HT1080 (cell line): ENCODE data around the gene ELAC1. TPM values are rescaled to one million over a fixed set of nuclear protein-coding genes. Genes with fewer than 3 reads are reported as not detected.
A peak's percentile ranks its signal among the peaks of the same experiment; 100 is the strongest.
"Not testable (repeated sequence)": the region's sequence is repeated elsewhere in the genome, so short reads cannot be mapped to it uniquely, and the experiment has no call there.

Experiments
- DNase-seq: peaks from one replicate; pipeline ENCODE4 v3.0.0-alpha.2; 2015; ENCODE audit warnings: low read depth
- total RNA-seq: library from RNA; depleted of rRNA; stranded (reverse); fragments of >200 nt; shearing (Covaris generic); gene quantifications from 2 replicates; pipeline ENCODE4 v1.2.3, GENCODE V29; 2014

The ELAC1 gene
- total RNA-seq, 1 experiment from 2014 or later, result 13.1 TPM

DNA sequence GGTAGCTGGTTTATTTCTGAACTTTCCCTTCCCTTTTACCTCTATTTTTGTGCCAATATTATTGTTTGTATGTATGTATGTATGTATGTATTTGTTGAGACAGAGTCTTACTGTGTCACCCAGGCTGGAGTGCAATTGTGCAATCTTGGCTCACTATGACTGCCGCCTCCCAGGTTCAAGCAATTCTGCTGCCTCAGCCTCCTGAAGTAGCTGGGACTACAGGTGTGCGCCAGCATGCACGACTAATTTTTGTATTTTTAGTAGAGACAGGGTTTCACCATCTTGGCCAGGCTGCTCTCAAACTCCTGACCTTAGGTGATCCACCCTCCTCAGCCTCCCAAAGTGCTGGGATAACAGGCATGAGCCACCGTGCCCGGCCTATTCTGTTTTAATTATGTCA is 4.6 kb downstream of the ELAC1 start:
- DNase-seq, result not testable (repeated sequence)

DNA sequence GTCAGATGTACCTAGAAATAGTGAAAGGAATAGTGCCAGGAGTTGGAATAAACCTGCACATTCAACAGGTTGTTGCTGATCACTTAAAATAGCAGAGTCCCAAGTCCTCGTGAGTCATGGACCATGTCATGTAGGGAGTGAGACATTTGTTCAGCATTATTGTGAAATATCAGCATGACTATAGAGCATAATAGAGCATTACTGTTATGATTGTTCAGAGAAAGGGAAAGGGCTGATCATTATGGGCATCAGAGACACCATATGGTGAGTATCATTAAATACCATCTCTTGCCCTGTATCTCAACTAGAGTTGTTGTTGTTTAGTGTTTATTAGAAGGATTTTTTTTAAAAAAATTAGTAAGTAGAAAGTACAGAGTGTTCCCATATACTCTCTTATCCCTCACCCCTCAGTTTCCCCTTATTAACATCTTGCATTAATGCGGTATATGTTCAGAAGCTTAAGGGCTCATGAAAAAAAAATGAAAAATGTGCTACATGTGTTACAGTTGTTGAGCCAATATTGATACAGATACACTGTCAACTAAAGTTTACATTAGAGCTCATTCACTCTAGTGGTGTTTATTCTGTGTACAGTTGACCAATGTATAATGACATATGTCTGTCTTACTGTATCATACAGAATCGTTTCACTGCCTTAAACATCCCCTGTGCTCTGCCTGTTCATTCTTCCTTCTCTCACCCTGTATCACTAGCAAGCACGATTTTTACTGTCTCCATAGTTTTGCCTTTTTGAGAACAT is 5.7 kb downstream of the ELAC1 start:
- DNase-seq, result peak; percentile 77

DNA sequence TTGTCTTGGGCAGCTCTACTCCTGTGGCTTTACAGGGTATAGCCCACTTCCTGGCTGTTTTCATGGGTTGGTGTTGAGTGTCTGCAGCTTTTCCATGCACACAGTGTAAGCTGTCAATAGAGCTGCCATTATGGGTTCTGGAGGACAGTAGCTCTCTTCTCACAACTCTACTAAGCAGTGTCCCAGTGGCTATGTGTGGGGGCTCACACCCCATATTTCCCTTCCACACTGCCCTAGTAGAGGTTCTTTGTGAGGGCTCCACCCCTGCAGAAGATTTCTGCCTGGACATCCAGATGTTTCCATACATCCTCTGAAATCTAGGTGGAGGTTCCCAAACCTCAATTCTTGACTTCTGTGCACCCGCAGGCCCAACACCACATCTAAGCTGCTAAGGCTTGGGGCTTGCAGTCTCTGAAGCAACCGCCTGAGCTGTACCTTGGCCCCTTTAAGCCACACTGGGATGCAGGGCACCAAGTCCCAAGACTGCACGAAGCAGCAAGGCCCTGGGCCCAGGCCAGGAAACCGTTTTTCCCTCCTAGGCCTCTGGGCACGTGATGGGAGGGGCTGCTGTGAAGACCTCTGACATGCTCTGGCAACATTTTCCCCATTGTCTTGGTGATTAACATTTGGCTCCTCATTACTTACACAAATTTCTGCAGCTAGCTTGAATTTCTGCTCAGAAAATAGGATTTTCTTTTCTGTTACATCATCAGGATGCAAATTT is 9.4 kb downstream of the ELAC1 start:
- no peak for DNase-seq

GRCh38 chr18:50981381-50981780 is 13.5 kb downstream of the ELAC1 start:
- DNase-seq, result no peak

DNA sequence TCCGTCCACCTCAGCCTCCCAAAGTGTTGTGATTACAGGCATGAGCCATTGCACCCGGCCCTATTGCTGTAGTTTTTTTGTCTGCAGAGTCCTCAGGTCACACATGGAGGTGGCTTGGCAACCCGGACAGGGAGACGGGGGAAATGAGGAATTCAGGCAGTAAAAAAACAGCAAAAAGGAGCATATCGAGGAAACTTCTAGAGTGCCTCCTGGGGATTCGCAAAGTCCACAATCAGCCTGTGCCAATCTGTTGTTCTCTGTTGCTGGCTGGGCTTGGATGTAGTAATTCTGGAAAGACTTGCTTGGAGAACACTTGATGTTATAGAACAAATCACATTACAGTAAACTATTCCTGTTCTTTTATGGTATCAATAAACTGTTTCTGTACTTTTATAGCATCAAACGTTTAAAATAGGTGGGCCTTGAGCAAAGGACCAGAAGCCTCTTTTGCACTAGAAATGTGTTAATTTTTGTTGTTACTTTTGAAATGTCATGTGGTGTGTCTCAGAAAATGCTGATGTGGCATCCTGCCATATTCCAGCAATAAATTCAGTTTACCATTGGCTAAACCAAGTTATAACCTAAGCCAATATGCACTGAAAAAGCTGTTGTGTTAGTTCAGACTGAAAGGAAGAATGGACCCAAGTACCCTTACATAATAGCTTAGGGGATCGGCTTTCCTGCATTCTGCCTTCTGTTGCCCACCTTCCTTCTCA is 14.4 kb downstream of the ELAC1 start:
- DNase-seq, result no peak

DNA sequence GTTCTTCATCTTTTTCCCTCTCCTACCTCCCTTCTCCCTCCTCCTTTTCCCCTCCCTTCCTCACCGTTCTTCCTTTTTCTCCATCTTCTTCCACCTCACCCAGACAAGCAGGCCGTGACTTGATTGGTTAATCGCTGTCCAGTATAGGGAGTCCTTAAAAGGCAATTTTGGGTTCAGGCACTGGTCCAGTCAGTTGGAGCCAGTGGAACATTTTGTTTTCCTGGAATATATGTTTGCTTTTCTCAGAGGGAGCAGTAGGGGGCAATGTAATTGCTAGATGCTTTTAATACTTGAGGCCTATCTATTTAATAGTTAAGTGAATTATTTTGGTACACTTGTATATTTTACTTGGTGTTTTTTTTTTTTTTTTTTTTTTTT is 15.0 kb downstream of the ELAC1 start:
- DNase-seq, result no peak

GRCh38 chr18:50986360-50987087 is 18.7 kb downstream of the ELAC1 start:
- peak; percentile 35 for DNase-seq

DNA sequence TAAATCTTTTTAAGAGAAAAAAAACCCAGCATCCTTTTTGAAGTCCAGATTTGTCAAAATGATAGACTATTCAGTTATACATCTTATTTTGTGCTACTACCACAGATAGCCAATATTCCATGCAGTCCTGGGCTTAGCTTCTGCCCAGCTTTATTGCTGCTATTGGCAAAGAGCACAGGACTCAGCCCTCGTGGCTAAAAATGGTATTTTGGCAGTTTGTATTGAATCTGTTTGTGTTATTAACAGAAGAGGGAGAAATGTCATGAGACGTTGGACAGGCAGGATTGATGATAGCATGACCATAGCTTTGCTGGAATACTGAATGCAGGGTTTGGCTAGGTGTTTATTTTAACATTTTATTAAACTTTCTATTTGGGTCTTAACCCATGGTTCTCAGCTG is 19.4 kb downstream of the ELAC1 start:
- DNase-seq, result no peak

- no peak for DNase-seq
These were observed 21.9 kb downstream of the ELAC1 start for GRCh38 chr18:50989711-50990110.

DNA sequence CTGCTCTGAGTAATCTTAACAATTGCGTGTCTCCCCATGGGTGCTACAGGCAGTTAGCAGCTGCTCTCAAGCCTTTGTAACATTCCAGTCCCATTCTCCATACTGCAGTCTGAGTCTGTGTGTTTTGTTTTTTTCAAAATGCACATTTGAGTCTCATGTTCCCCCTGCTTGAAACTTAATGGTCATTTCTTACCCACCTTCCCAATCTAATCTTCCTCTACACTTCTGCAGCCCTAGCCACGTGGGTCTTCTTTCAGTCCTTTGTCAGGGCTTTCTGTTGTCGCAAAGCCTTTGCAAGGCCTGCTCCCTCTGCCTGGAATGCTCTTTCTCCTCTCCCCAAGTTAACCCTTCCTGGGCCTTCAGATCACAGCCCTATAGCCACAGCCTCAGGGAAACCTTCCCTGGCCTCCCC is 24.5 kb downstream of the ELAC1 start:
- no peak for DNase-seq

- no peak for DNase-seq
These were observed 26.2 kb downstream of the ELAC1 start for GRCh38 chr18:50994031-50994430.

DNA sequence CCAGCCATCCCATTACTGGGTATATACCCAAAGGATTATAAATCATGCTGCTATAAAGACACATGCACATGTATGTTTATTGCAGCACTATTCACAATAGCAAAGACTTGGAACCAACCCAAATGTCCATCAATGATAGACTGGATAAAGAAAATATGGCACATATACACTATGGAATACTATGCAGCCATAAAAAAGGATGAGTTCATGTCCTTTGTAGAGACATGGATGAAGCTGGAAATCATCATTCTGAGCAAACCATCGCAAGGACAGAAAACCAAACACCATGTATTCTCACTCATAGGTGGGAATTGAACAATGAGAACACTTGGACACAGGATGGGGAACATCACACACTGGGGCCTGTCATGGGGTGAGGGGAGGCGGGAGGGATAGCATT is 35.3 kb downstream of the ELAC1 start:
- not testable (repeated sequence) for DNase-seq

- no peak for DNase-seq
These were observed 38.4 kb downstream of the ELAC1 start for GRCh38 chr18:51006061-51006818.

DNA sequence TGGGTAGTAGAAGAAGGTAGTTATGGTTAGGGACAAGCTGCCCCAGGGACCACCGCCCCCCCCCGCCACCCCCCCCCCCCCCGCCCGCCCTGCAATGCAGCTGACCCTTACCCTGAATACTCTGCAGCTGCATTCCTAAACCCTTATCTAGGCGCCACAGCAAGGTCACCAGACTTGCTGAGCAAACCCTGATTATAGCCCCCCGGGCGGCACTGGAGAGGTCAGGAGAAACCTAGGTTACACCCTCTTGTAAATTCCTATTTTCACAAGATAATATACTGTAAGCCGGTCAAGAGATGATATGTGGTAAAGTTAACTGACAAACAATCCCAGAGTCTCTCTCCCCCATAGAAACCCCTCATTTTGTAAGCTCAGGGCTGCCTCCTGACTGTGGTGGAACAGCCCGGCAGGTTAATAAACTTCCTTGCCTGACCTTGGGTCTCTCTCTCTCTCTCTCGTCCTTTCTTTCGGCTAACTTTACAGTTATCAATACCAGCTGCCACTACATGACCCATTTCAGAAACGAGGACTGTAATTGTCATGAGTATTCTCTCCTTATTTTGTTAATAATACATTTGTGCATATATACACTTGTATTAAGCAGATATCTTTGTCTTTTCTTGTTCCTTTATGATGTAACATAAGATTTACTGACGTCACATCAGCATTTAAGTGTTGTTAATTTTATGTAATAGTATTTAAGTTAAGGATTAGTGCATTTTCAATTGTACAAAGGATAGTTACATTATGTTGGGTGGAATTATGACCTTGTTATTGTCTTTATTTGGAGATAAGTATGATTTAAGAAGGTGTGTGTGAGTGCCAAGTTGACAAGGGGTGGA is 39.3 kb downstream of the ELAC1 start:
- DNase-seq, result no peak

- no peak for DNase-seq
These were observed 39.9 kb downstream of the ELAC1 start for GRCh38 chr18:51007790-51008139.

- DNase-seq, result peak; percentile 64
These were observed 41.2 kb downstream of the ELAC1 start for GRCh38 chr18:51009072-51009471.

DNA sequence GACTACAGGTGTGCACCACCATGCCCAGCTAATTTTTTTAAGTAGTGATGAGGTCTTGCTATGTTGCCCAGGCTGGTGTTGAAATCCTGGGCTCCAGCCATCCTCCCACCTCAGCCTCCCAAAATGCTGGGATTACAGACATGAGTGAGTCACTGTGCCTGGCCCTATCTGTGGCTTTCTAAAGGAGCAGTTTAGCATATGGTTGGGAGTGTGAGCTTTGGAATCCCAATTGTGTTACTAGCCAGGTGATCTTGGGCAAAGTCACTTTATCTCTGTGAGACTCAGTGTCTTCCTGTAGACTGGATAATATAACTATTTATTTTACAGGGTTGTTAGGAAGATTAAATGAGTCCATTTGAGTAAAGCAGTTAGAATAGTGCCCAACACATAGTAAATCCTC is 42.4 kb downstream of the ELAC1 start:
- no peak for DNase-seq

- DNase-seq, result no peak
These were observed 43.9 kb downstream of the ELAC1 start for GRCh38 chr18:51011709-51012108.

GRCh38 chr18:51012441-51012840 is 44.6 kb downstream of the ELAC1 start:
- no peak for DNase-seq

GRCh38 chr18:51013259-51013658 is 45.4 kb downstream of the ELAC1 start:
- no peak for DNase-seq
